IgD-negative memory B cell (primary cell): ENCODE data around the gene ZNF627. TPM values are rescaled to one million over a fixed set of nuclear protein-coding genes. Genes with fewer than 3 reads are reported as not detected.

Experiments
- H3K27ac Mint-ChIP-seq, 3 donors: one replicate each; pipeline ENCODE4 v1.8.0; 2020 to 2022; ENCODE audit warnings: mild to moderate bottlenecking in 3 of 3, mixed read lengths in 3 of 3, moderate library complexity in 1 of 3
- H3K27me3 Mint-ChIP-seq: one replicate; pipeline ENCODE4 v1.8.0; 2021; ENCODE audit warnings: mixed read lengths
- H3K36me3 Mint-ChIP-seq: one replicate; pipeline ENCODE4 v1.8.0; 2020; ENCODE audit warnings: mild to moderate bottlenecking, mixed read lengths
- H3K4me1 Mint-ChIP-seq, 3 donors: one replicate each; pipeline ENCODE4 v1.8.0; 2020 to 2022; ENCODE audit warnings: mixed read lengths in 3 of 3, mild to moderate bottlenecking in 1 of 3
- H3K4me3 Mint-ChIP-seq, 4 donors: one replicate each; pipeline ENCODE4 v1.8.0; 2020 to 2022; ENCODE audit warnings: mild to moderate bottlenecking in 4 of 4, mixed read lengths in 4 of 4, moderate library complexity in 3 of 4
- H3K9me3 Mint-ChIP-seq, 3 donors: one replicate each; pipeline ENCODE4 v1.8.0; 2020 to 2021; ENCODE audit warnings: mixed read lengths in 3 of 3, mild to moderate bottlenecking in 1 of 3
- polyA plus RNA-seq: library from polyadenylated mRNA; unstranded; fragments of 300-500 nt; fragmentation: Illumina TruSeq; gene quantifications from one replicate; pipeline ENCODE4 v1.2.3, GENCODE V29; 2021

The ZNF627 gene
- polyA plus RNA-seq, 1 donor from 2014 or later, result 7.7 TPM

DNA sequence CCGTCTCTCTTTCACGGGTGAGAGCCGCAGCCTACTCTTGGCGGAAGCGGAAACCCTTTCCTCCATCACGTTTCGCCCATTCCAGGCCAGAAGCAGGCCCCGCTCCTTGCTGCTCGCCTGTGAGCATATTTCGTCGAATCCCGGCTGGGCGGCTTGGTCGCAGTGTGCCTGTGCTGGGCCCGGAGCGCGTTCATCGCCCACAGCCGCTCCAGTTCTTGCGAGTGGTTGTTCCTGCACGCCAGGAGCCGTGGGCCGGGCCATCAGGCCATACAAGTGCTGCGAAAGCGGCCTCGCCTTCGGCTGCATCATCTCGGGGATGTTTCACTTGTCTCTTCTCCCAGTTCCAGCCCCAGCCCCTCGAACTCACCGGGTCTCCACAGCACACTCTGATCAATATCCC, 65.0 kb downstream of the ZNF627 start:
- Mint-ChIP-seq H3K27me3 (peaks cover 1% of the 10 kb centered on the region), H3K4me1 (no peaks in the 10 kb centered on the region), H3K9me3 (no peaks in the 10 kb centered on the region), H3K27ac (no peak overlapping the region), H3K36me3 (no peaks in the 10 kb centered on the region), H3K4me3 (no peak overlapping the region)

DNA sequence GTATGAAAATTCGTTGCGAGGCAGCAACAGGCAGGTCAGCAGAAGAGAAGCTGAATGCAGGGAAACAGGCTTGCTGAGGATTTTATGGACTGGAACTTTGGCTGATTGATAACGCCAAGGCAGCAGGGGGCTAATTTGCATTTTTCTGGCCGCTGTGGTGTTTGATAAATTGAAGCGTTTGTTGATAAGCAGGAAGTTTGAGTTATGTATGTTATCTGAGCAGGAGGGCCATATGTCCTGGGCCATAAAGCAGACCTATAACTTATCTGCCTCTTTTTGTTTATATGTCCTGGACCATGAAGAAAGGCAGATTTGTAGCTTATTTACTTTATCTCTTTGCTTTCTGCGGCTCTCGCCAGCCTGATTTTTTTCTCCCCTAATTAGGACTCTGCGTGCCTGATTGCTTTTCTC, 65.9 kb downstream of the ZNF627 start:
- no peaks in the 10 kb centered on the region for H3K4me1 Mint-ChIP-seq
- no peaks in the 10 kb centered on the region for H3K9me3 Mint-ChIP-seq
- H3K4me3 Mint-ChIP-seq, result no peak overlapping the region
- no peaks in the 10 kb centered on the region for H3K27me3 Mint-ChIP-seq
- no peaks in the 10 kb centered on the region for H3K36me3 Mint-ChIP-seq
- H3K27ac Mint-ChIP-seq, result peak overlapping the region in 1 of 3 donors; percentile 68

Other genes with a start within 250 kb of the ZNF627 start
- 1.9 TPM for gene PLPPR2, start 242.1 kb upstream of the ZNF627 start, polyA plus RNA-seq
- 6.4 TPM for gene SWSAP1, start 222.8 kb upstream of the ZNF627 start, polyA plus RNA-seq
- 8.1 TPM for gene EPOR, start 213.2 kb upstream of the ZNF627 start, polyA plus RNA-seq
- 2.4 TPM for gene RGL3, start 178.2 kb upstream of the ZNF627 start, polyA plus RNA-seq
- 0.89 TPM for gene ODAD3, start 162.4 kb upstream of the ZNF627 start, polyA plus RNA-seq
- gene PRKCSH, start 161.8 kb upstream of the ZNF627 start, polyA plus RNA-seq, result 77.5 TPM
- gene ELAVL3, start 116.4 kb upstream of the ZNF627 start, polyA plus RNA-seq, result not detected
- gene ZNF653, start 91.6 kb upstream of the ZNF627 start, polyA plus RNA-seq, result 4.3 TPM
- gene ECSIT, start 68.3 kb upstream of the ZNF627 start, polyA plus RNA-seq, result 38.7 TPM
- not detected for gene CNN1, start 58.6 kb upstream of the ZNF627 start, polyA plus RNA-seq
- gene ELOF1, start 38.3 kb upstream of the ZNF627 start, polyA plus RNA-seq, result 183 TPM
- gene ACP5, start 19.8 kb upstream of the ZNF627 start, polyA plus RNA-seq, result 109 TPM
- gene ZNF823, start 141.5 kb downstream of the ZNF627 start, polyA plus RNA-seq, result 2.5 TPM
- 9.3 TPM for gene ZNF441, start 169.5 kb downstream of the ZNF627 start, polyA plus RNA-seq
- gene ZNF491, start 201.0 kb downstream of the ZNF627 start, polyA plus RNA-seq, result 0.85 TPM
- gene ZNF440, start 216.8 kb downstream of the ZNF627 start, polyA plus RNA-seq, result 1.7 TPM